Dendritic cell treated with granulocyte-macrophage colony-stimulating factor and Interleukin-4, amounts not matched to agents 40 ng/mL and 50 ng/mL, for 4 days (primary cell): ENCODE data around the gene FAM174A.

ENCODE experiments used
- H3K27ac Mint-ChIP-seq: one replicate; pipeline ENCODE4 v1.8.0; 2022; ENCODE audit warnings: mild to moderate bottlenecking, mixed read lengths
- H3K27me3 Mint-ChIP-seq: one replicate; pipeline ENCODE4 v1.8.0; 2022; ENCODE audit warnings: mild to moderate bottlenecking, mixed read lengths
- H3K36me3 Mint-ChIP-seq: one replicate; pipeline ENCODE4 v1.8.0; 2022; ENCODE audit warnings: low read depth, mixed read lengths
- H3K4me1 Mint-ChIP-seq: one replicate; pipeline ENCODE4 v1.8.0; 2022; ENCODE audit warnings: low read depth, mixed read lengths
- H3K4me3 Mint-ChIP-seq: one replicate; pipeline ENCODE4 v1.8.0; 2022; ENCODE audit warnings: mild to moderate bottlenecking, moderate library complexity, mixed read lengths
- H3K9me3 Mint-ChIP-seq: one replicate; pipeline ENCODE4 v1.8.0; 2022; ENCODE audit warnings: mixed read lengths
- intact Hi-C: fragments of 100-400 bp; cut with micrococcal nuclease; formaldehyde crosslinking; loops from one replicate; pipeline ENCODE4 v1.15.0; 2022

FAM174A gene

DNA sequence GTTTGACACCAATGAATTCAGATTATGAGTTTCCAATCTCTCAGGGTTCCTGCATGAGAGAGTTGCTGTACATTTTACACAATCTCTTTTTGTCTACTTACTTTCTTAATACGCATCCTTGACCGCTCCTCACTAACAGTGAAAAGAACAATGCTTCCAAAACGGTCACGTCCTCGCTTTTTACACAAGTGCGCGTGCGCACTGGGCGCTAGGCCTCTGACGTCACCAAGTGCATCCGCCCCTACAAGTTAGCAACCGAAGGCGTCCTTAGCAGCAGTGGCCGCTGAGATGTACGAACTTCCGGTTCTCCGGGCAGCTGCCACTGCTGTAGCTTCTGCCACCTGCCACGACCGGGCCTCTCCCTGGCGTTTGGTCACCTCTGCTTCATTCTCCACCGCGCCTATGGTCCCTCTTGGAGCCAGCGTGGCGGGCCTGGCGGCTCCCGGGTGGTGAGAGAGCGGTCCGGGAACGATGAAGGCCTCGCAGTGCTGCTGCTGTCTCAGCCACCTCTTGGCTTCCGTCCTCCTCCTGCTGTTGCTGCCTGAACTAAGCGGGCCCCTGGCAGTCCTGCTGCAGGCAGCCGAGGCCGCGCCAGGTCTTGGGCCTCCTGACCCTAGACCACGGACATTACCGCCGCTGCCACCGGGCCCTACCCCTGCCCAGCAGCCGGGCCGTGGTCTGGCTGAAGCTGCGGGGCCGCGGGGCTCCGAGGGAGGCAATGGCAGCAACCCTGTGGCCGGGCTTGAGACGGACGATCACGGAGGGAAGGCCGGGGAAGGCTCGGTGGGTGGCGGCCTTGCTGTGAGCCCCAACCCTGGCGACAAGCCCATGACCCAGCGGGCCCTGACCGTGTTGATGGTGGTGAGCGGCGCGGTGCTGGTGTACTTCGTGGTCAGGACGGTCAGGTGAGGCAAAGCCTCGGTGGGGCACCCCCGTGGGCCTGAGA, at the start of gene FAM174A:
FAM174A (plus strand) TSS at position 315 of the 946 bp plus-strand sequence; CDS start at position 472, 157 bp downstream.
- H3K4me1 Mint-ChIP-seq: peaks cover 12% of the 10 kb centered on the region
- H3K36me3 Mint-ChIP-seq: peaks cover 8% of the 10 kb centered on the region
- peak within 1 kb of the TSS; percentile 90 for H3K4me3 Mint-ChIP-seq
- H3K27me3 Mint-ChIP-seq: no peaks in the 10 kb centered on the region
- H3K9me3 Mint-ChIP-seq: peaks cover 24% of the 10 kb centered on the region
- intact Hi-C loops: loop anchor here (2.0 kb wide), 1 partner anchor 367 kb away; the partner anchor contains the start of gene ST8SIA4
- H3K27ac Mint-ChIP-seq: peak within 1 kb of the TSS; percentile 89

- Mint-ChIP-seq H3K36me3 (no peaks in the 10 kb centered on the region), H3K4me1 (no peaks in the 10 kb centered on the region), H3K27ac (no peak overlapping the region), H3K27me3 (no peaks in the 10 kb centered on the region), H3K4me3 (no peak overlapping the region), H3K9me3 (peaks cover 7% of the 10 kb centered on the region)
- intact Hi-C loops: no loop called here
These were observed 41.2 kb upstream of the FAM174A start for GRCh38 chr5:100493996-100494395.

- H3K27ac Mint-ChIP-seq: no peak overlapping the region
- intact Hi-C loops: no loop called here
- no peaks in the 10 kb centered on the region for H3K36me3 Mint-ChIP-seq
- no peaks in the 10 kb centered on the region for H3K27me3 Mint-ChIP-seq
- peaks cover 6% of the 10 kb centered on the region for H3K9me3 Mint-ChIP-seq
- H3K4me1 Mint-ChIP-seq: no peaks in the 10 kb centered on the region
- no peak overlapping the region for H3K4me3 Mint-ChIP-seq
These were observed 38.9 kb upstream of the FAM174A start for GRCh38 chr5:100496296-100496695.

- H3K9me3 Mint-ChIP-seq: peaks cover 6% of the 10 kb centered on the region
- H3K27me3 Mint-ChIP-seq: no peaks in the 10 kb centered on the region
- intact Hi-C loops: no loop called here
- H3K4me3 Mint-ChIP-seq: no peak overlapping the region
- H3K4me1 Mint-ChIP-seq: peaks cover 6% of the 10 kb centered on the region
- no peaks in the 10 kb centered on the region for H3K36me3 Mint-ChIP-seq
- H3K27ac Mint-ChIP-seq: no peak overlapping the region
These were observed 32.5 kb upstream of the FAM174A start for GRCh38 chr5:100502684-100503083.

DNA sequence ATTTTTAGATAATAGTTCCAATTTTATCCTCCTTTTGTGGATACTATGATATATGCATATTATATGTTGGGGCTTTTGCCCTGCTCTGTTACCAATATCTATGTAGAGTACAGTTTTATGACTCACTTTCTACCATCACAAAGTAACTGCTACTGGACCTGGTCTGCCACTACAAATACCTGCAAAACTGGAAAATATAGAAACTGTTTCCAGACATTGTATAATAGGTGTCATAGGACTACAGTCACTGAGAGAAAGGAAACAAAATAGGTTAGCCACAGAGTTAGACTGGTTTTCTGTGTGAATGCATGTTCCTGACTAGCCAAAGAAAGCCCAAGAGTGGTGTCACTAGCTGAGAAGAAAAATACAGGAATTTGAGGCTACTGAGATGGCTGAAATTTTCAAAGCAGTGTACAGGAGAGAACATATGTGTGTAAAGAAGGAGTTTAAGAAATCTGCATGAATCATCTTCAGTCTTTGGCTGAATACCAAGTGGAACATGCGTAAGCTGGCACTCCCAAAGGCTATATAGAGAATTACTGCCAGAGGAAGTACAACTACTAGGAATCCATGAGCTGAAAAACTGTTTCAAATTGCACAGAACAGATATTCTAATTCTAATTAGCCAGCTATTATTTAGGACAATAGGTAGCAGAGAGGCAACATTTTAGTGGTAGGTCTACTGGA, 29.0 kb upstream of the FAM174A start:
- Mint-ChIP-seq H3K27me3 (no peaks in the 10 kb centered on the region), H3K9me3 (no peaks in the 10 kb centered on the region), H3K4me1 (peaks cover 6% of the 10 kb centered on the region), H3K4me3 (no peak overlapping the region), H3K36me3 (no peaks in the 10 kb centered on the region), H3K27ac (no peak overlapping the region)
- intact Hi-C loops: no loop called here

GRCh38 chr5:100516285-100516684, 18.9 kb upstream of the FAM174A start:
- H3K27me3 Mint-ChIP-seq: no peaks in the 10 kb centered on the region
- no peak overlapping the region for H3K27ac Mint-ChIP-seq
- H3K36me3 Mint-ChIP-seq: no peaks in the 10 kb centered on the region
- no peak overlapping the region for H3K4me3 Mint-ChIP-seq
- H3K9me3 Mint-ChIP-seq: peaks cover 50% of the 10 kb centered on the region
- H3K4me1 Mint-ChIP-seq: no peaks in the 10 kb centered on the region
- intact Hi-C loops: no loop called here

DNA sequence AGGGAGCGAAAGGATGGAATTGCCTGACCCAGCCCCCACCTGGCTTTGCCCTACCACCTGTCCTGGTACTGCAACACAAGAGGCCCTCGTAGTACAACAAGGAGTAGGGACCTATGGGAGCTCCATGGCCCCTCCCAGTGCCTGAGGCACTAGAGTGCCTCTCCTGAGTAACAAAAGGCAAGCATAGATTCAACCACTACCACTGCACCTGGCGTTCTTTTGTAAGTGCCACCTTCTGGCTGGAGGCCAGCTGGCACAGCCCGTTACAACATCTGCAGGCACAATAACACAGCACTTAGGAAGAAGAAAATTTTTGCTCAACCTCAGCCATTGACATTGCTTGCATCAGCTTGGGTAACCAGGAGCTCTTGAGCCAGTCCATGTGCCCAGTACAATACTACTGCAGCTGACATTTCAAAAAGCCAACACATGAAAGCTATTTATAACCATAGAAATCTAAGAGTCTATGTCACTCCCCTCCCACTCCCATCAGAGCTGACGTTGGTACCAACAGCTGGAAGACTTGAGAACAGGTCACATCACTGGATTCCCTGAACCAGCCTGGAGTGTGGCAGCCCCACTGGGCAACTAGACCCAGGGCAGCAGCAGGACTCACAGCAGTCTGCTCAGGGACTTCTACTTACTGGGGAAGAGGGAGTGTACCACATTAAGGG, 17.7 kb upstream of the FAM174A start:
- H3K27ac Mint-ChIP-seq: no peak overlapping the region
- no peaks in the 10 kb centered on the region for H3K36me3 Mint-ChIP-seq
- H3K4me1 Mint-ChIP-seq: no peaks in the 10 kb centered on the region
- H3K9me3 Mint-ChIP-seq: peaks cover 59% of the 10 kb centered on the region
- intact Hi-C loops: no loop called here
- no peak overlapping the region for H3K4me3 Mint-ChIP-seq
- H3K27me3 Mint-ChIP-seq: no peaks in the 10 kb centered on the region

DNA sequence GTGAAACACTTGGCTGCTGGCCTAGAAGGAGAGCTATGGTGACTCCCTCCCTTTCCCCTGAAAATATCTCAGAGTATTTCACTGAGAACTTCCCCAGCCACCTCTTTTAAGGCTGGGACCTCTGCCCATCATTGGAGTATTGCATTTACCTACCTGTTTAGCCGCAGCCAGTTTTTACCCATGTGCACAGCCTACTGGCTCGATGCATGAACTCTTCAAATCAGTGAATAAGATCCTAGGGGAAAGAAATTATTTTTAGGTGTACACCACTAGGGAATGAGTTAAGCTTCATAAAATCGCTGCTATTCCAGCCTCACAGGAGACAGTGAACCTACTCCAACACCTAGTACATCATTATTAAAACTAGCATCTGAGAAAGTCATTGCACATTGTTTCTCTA, 16.8 kb upstream of the FAM174A start:
- intact Hi-C loops: no loop called here

DNA sequence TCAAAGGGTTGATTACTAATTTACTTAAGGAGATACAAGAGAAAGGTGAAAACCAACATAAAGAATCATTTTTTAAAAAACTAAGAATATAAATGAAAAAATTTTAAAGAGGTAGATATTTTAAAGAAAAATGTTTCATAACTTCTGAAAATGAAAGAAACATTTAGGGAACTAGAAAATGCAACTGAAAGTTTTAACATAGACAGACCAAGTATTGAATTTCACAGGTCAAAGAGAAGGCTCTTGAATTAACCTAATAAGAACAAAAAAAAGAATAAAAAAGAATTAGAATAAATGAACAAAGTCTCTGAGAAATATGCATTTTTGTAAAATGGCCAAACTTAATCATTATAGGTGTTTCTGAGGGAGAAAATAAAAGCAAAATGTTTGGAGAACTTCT, 16.1 kb upstream of the FAM174A start:
- Mint-ChIP-seq H3K4me1 (no peaks in the 10 kb centered on the region), H3K4me3 (no peak overlapping the region), H3K27ac (no peak overlapping the region), H3K9me3 (peaks cover 67% of the 10 kb centered on the region), H3K27me3 (no peaks in the 10 kb centered on the region), H3K36me3 (no peaks in the 10 kb centered on the region)
- intact Hi-C loops: no loop called here

More for the DNA sequence above, 16.8 kb upstream of the FAM174A start:
- Mint-ChIP-seq H3K27me3 (no peaks in the 10 kb centered on the region), H3K9me3 (peaks cover 67% of the 10 kb centered on the region), H3K36me3 (no peaks in the 10 kb centered on the region), H3K4me1 (no peaks in the 10 kb centered on the region), H3K4me3 (no peak overlapping the region), H3K27ac (no peak overlapping the region)

GRCh38 chr5:100520348-100520747, 14.8 kb upstream of the FAM174A start:
- Mint-ChIP-seq H3K4me1 (no peaks in the 10 kb centered on the region), H3K36me3 (no peaks in the 10 kb centered on the region), H3K9me3 (peaks cover 75% of the 10 kb centered on the region), H3K4me3 (no peak overlapping the region), H3K27me3 (no peaks in the 10 kb centered on the region), H3K27ac (no peak overlapping the region)
- intact Hi-C loops: no loop called here

DNA sequence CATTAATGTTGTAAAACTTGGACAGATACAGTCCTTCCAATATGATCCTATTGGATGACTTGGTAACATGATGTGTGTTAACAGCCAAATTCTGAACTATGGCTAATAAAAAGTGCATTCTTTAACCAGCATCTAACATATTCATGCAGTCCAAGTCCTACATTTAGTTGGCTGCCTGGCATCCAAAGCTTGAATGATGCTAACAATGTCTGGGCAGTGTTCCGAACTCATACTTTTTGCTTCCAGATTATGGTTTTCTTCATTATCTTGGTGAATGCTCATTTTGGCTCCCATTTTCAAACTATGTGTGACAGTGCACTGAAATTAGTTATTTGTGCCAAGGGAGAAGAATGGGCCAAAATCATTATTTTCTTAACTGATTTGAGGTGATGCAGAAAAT, 2.8 kb downstream of the FAM174A start:
- Mint-ChIP-seq H3K4me1 (peaks cover 12% of the 10 kb centered on the region), H3K27ac (no peak overlapping the region)
- intact Hi-C loops: no loop called here

DNA sequence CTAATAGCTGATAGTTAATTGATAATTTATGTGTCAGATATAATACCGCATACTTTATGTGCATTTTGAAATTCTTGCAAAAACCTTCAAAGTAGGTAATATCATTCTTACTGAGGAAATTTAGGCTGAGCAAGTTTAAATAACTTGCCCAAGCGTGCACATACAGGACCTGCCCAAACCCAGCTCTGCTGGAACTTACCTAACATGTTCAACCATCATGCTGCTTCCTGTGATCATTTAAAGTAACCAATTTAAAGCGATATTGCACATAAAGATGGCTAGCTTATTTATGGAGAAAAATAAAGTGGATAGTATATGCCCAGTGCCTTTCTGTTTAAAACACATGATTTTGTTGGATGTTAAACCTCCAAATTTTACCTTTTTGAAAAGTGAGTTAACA, 4.3 kb downstream of the FAM174A start:
- intact Hi-C loops: no loop called here
- H3K4me3 Mint-ChIP-seq: no peak overlapping the region
- no peaks in the 10 kb centered on the region for H3K27me3 Mint-ChIP-seq
- H3K4me1 Mint-ChIP-seq: peaks cover 18% of the 10 kb centered on the region
- H3K9me3 Mint-ChIP-seq: no peaks in the 10 kb centered on the region
- peaks cover 8% of the 10 kb centered on the region for H3K36me3 Mint-ChIP-seq
- no peak overlapping the region for H3K27ac Mint-ChIP-seq

More for the DNA sequence above, 2.8 kb downstream of the FAM174A start:
- no peak overlapping the region for H3K4me3 Mint-ChIP-seq
- H3K9me3 Mint-ChIP-seq: no peaks in the 10 kb centered on the region
- H3K27me3 Mint-ChIP-seq: no peaks in the 10 kb centered on the region
- peaks cover 8% of the 10 kb centered on the region for H3K36me3 Mint-ChIP-seq

GRCh38 chr5:100542086-100542485, 6.9 kb downstream of the FAM174A start:
- Mint-ChIP-seq H3K4me3 (no peak overlapping the region), H3K9me3 (no peaks in the 10 kb centered on the region), H3K27me3 (no peaks in the 10 kb centered on the region), H3K36me3 (no peaks in the 10 kb centered on the region), H3K27ac (no peak overlapping the region), H3K4me1 (peaks cover 10% of the 10 kb centered on the region)
- intact Hi-C loops: no loop called here

- Mint-ChIP-seq H3K4me1 (peaks cover 11% of the 10 kb centered on the region), H3K36me3 (no peaks in the 10 kb centered on the region), H3K9me3 (no peaks in the 10 kb centered on the region), H3K4me3 (no peak overlapping the region), H3K27me3 (no peaks in the 10 kb centered on the region), H3K27ac (no peak overlapping the region)
- intact Hi-C loops: no loop called here
These were observed 10.8 kb downstream of the FAM174A start for GRCh38 chr5:100546001-100546400.
